RWPE1 (cell line): Measurements from ENCODE around the gene MSL2.
A peak's percentile ranks its signal among the peaks of the same experiment; 100 is the strongest.

ENCODE experiments used
- CTCF ChIA-PET: fragments of 350-600 bp; sonication (Branson Sonifier 250); formaldehyde crosslinking; extraction: SDS; loops from one replicate; lab custom pipeline; 2021; lab: Yijun Ruan, JAX
- POLR2A ChIA-PET: fragments of 400-600 bp; formaldehyde crosslinking; extraction: SDS; loops from one replicate; lab custom pipeline; 2020; ENCODE audit warnings: antibody characterized with exemption; ENCODE audit not compliant: low non-redundant PET; lab: Yijun Ruan, JAX
- DNase-seq: peaks from one replicate; pipeline ENCODE4 v3.0.0; 2012; ENCODE audit warnings: low spot score
- H3K27ac ChIP-seq: fragments of 450-650 bp; 2 replicates; pipeline ENCODE4 v1.5.1; 2017
- TF ChIP-seq, protein P1 (sequence below): fragments of 450-650 bp; conservative IDR thresholded peaks from 2 replicates; pipeline ENCODE4 v1.5.1; 2017; ENCODE audit warnings: low read depth, mild to moderate bottlenecking

The MSL2 gene

DNA sequence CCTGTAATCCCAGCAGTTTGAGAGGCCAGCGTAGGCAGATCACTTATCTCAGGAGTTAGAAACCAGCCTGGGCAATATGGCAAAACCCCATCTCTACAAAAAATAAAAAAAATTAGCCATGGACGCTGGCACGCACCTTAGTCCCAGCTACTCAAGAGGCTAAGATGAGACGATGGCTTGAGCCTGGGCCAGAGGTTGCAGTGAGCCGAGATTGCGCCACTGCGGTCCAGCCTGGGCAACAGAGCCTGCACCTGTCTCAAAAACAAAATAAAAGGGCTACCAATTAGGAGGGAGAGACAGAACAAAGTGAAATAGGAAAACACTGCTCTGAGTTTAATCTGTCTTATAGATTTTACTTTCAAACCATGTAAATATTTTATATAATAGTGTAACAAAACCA lies 33.8 kb downstream of the MSL2 start:
- POLR2A ChIA-PET, result no interaction called here
- CTCF ChIA-PET, result no interaction called here
- no peak overlapping the region; the same call in 1 of the 2 replicates for H3K27ac ChIP-seq
- TF ChIP-seq, protein P1, sequence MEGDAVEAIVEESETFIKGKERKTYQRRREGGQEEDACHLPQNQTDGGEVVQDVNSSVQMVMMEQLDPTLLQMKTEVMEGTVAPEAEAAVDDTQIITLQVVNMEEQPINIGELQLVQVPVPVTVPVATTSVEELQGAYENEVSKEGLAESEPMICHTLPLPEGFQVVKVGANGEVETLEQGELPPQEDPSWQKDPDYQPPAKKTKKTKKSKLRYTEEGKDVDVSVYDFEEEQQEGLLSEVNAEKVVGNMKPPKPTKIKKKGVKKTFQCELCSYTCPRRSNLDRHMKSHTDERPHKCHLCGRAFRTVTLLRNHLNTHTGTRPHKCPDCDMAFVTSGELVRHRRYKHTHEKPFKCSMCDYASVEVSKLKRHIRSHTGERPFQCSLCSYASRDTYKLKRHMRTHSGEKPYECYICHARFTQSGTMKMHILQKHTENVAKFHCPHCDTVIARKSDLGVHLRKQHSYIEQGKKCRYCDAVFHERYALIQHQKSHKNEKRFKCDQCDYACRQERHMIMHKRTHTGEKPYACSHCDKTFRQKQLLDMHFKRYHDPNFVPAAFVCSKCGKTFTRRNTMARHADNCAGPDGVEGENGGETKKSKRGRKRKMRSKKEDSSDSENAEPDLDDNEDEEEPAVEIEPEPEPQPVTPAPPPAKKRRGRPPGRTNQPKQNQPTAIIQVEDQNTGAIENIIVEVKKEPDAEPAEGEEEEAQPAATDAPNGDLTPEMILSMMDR, result no peak
- DNase-seq, result no peak

DNA sequence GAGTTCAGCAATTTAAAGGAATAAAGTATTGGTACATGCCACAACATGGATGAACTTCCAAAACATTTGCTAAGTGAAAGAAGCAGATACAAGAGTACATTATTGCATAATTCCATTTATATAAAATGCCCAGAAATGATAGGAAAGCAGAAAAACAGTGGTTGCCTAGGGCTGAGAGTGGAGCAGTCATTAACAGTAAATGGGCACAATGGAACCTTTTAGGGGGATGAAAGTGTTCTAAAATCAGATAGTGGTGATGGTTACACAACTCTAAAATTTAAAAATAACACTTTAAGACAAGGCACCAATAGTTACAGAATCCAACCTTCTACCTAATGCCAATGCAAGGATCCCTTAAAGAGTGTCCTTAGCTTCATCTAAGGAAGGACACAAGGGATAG lies 34.6 kb downstream of the MSL2 start:
- DNase-seq, result no peak
- TF ChIP-seq, protein P1, result no peak
- POLR2A ChIA-PET, result no interaction called here
- CTCF ChIA-PET, result interaction anchor here (0.6 kb wide), 1 partner anchor 148 kb away, joined by 3 read pairs; no protein-coding TSS in a partner anchor
- no peak overlapping the region for H3K27ac ChIP-seq

DNA sequence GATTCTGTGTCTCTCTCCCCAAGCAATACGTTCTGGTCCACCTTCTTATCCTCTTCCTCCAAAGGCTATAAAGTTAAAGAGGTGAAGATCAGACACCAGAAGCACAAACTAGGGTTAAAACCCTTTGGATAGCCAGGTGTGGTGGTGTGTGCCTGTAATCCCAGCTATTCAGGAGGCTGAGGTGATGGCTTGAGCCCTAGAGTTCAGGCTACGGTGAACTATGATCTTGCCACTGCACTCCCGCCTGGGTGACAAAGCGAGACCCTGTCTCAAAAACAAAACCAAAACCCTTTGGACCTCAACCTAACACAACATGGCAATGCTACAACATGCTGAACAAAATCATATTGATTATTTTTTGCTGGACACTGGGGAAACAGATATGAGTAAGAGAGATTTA lies 43.2 kb downstream of the MSL2 start:
- no peak for DNase-seq
- POLR2A ChIA-PET, result no interaction called here
- CTCF ChIA-PET, result interaction anchor here (0.6 kb wide), 1 partner anchor 37 kb away, joined by 4 read pairs; no protein-coding TSS in a partner anchor
- H3K27ac ChIP-seq, result peak overlapping the region; percentile 76
- TF ChIP-seq, protein P1, result no peak

DNA sequence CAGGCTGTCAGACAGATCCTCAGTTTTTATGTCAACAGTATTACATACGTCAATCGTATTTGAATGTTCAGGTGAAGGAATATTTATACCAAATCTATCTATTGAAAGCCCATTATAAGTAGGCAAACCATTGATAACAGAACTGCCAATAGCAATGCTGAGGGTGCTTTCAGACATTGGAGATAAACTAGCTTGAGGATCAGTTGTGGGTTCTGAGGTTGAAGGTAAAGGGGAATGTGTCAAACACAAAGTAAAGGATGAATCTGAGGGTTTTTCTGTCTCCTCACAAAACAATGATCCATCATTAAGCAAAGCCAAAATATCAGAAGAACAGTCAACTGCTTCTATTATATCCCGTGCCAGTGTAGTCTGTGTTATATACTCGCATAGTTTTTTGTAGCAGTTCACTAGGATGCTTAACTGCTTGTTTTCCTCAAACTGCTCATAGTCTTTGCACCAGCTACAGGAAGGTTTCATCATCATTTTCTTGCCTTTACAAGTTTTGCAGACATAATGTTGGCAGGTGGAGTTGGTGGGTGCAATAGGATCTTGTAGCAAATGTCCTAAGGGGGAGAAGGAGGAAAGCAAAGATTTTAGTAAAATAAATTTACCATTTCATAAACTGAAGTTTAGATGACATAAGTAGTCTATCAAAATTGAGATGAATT lies 43.8 kb downstream of the MSL2 start:
- no peak for DNase-seq
- POLR2A ChIA-PET, result no interaction called here
- no peak overlapping the region for H3K27ac ChIP-seq
- TF ChIP-seq, protein P1, result no peak
- CTCF ChIA-PET, result interaction anchor here (0.6 kb wide), 1 partner anchor 38 kb away, joined by 4 read pairs; no protein-coding TSS in a partner anchor

DNA sequence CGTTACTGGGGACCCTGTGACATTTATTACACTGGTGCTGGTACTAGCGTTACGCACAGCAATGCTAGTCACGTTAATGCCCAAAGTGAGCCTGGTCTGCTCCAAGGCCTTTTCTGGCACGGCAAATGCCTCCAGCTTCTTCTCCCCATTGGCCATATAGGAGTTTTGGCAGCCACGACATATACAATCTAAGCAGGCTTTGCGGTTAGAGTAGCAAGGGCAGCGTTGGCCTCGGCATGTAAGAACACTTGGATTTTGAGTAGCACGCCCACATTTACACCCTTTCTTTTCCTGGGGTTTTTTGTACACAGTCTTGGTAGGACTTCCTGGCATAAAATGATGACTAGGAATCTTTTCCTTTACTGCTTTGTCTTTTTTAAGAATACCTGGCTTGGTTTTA lies 44.9 kb downstream of the MSL2 start:
- CTCF ChIA-PET, result interaction anchor here (0.6 kb wide), 1 partner anchor 72 kb away, joined by 3 read pairs; no protein-coding TSS in a partner anchor
- TF ChIP-seq, protein P1, result no peak
- POLR2A ChIA-PET, result no interaction called here
- peak overlapping the region; percentile 62 for H3K27ac ChIP-seq
- DNase-seq, result no peak

DNA sequence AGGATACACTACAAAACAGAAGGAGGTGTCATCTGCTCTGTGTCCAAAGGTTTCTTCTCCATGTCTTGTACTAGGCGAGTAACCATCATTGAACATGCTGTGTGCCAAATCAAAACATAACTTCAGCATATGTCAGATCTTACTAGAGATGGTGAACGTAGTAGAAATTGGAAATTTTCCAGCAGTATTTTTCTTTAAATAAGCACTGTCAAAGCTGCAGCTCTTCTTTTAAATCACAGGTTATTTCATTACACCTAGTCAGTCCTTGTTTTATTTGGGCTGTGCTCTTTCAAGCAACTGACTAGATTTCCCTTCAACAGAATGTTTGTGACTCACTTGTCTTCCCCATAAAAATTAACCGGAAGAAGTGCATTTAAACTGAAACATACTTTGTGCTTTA lies 46.5 kb downstream of the MSL2 start:
- ChIA-PET POLR2A (no interaction called here), CTCF (interaction anchor here (0.6 kb wide), 1 partner anchor 47 kb away, joined by 3 read pairs; the partner anchor contains the start of gene MSL2)
- TF ChIP-seq, protein P1, result no peak
- no peak for DNase-seq
- H3K27ac ChIP-seq, result no peak overlapping the region
